HG03135 (cell line): ENCODE results near the gene TMEM139.
"Not testable (repeated sequence)": the region's sequence is repeated elsewhere in the genome, so short reads cannot be mapped to it uniquely, and the experiment has no call there.

Experiments used
- ATAC-seq: cut with Tn5 transposase; IDR thresholded peaks from one replicate; pipeline ENCODE4 v1.9.1; 2021; ENCODE audit warnings: mild to moderate bottlenecking, moderate library complexity; ENCODE audit not compliant: unreplicated experiment

TMEM139 gene

DNA sequence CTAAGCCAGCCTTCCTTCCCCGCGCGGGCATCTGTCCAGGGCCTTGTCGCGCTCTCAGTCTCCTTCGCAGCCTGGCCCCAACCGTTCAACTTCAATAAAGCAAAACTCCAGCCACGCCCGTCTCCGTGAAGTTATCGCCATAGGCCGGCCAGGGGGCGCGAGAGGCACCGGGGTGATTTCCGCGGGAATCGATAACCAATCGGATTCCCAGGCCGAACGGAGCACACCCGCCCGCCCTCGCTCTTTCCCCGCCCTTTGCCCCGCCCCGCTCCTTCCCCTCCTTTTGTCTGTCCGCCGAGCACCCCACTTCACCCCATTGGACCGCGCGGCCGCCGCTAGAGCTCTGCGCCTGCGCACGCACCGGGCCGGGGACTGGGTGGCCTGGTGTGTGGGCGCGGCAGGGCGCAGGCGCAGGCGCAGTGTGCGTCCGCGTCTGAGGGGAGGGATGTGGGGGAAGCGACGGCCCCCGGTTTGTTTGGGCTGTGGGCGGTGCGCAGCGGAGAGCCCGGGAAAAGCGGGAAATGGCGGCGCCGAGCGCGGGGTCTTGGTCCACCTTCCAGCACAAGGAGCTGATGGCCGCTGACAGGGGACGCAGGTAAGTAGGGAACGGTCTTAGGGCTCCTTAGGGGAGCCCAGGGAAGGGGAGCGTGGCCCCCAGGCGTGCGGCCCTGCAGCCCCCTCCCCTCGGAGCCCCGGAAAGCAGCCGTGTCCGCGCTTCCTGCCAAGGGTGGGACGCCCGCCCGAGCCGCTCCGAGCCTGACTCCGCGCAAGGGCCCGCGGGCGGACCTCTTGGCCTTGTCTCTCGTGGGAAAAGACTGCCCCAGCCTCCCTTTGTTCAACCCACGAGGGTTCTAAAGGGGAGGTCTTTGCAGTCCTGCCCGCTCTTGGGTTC is 3.4 kb downstream of the TMEM139 start, which contains the start of gene CASP2:
CASP2 (plus strand) TSS at position 417 of the 892 bp plus-strand sequence; CDS start at position 522, 105 bp downstream.
- ATAC-seq, result peak; percentile 88

DNA sequence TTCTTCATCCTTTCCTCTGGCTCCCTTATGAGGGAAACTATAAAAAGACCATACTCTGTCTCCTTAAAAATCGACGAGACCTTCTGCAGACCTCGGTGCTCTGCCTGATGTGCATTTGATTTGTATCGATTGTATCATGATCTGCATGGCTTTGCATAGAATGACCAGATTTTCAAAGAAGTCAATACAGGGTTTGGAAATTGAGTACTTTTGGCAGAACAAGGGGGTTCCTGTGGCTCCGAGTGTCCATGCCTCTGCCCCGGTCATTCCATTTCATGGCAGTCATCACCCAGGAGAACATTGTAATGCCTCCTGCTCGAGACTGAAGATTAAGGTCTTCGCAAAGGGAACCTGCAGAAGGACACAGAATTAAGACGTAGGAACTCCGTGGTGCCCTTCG is 4.1 kb downstream of the TMEM139 start:
- ATAC-seq, result no peak

DNA sequence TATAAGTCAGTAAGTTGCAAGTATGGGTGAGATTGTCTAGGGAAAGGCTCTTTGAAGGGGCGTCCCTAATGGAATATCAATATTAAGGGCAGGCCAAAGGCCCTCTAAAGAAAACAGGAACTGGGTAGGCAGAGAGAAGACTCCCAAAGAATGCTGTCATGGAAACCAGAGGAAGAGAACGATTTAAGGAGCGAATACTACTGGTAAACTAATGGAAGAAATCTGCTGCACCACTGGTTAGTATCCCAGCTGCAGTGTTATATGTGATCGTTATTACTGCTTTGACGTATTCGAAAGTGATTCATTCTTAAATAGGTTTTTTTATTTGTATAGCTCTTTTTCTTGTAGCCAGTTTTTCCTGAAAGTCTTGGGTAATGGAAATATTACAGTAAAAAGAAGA is 4.7 kb downstream of the TMEM139 start:
- no peak for ATAC-seq

GRCh38 chr7:143289888-143290287 is 5.1 kb downstream of the TMEM139 start:
- ATAC-seq, result not testable (repeated sequence)

- ATAC-seq, result no peak
These were observed 5.5 kb downstream of the TMEM139 start for GRCh38 chr7:143290293-143290692.

- no peak for ATAC-seq
These were observed 8.1 kb downstream of the TMEM139 start for GRCh38 chr7:143292876-143293275.

- ATAC-seq, result no peak
These were observed 11.1 kb downstream of the TMEM139 start for GRCh38 chr7:143295870-143296269.

GRCh38 chr7:143296686-143297085 is 11.9 kb downstream of the TMEM139 start:
- no peak for ATAC-seq

- ATAC-seq, result no peak
These were observed 14.6 kb downstream of the TMEM139 start for GRCh38 chr7:143299346-143299745.

- no peak for ATAC-seq
These were observed 15.1 kb downstream of the TMEM139 start for GRCh38 chr7:143299840-143300239.

- ATAC-seq, result no peak
These were observed 16.5 kb downstream of the TMEM139 start for GRCh38 chr7:143300959-143301935.

DNA sequence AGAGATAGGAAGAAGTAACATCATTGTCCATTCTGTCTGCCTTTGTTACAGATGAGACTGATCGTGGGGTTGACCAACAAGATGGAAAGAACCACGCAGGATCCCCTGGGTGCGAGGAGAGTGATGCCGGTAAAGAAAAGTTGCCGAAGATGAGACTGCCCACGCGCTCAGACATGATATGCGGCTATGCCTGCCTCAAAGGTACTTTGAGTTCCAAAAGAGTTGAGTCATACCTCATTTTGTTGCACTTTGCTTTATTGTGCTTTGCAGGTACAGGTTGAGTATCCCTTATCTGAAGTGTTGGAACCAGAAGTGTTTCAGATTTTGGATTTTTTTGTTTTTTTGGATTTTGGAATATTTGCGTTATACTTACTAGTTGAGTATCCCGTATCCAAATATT is 19.0 kb downstream of the TMEM139 start:
- no peak for ATAC-seq

DNA sequence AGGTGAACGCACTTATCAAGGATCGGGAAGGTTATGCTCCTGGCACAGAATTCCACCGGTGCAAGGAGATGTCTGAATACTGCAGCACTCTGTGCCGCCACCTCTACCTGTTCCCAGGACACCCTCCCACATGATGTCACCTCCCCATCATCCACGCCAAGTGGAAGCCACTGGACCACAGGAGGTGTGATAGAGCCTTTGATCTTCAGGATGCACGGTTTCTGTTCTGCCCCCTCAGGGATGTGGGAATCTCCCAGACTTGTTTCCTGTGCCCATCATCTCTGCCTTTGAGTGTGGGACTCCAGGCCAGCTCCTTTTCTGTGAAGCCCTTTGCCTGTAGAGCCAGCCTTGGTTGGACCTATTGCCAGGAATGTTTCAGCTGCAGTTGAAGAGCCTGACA is 20.2 kb downstream of the TMEM139 start:
- ATAC-seq, result no peak

- no peak for ATAC-seq
These were observed 20.8 kb downstream of the TMEM139 start for GRCh38 chr7:143305423-143306070.

DNA sequence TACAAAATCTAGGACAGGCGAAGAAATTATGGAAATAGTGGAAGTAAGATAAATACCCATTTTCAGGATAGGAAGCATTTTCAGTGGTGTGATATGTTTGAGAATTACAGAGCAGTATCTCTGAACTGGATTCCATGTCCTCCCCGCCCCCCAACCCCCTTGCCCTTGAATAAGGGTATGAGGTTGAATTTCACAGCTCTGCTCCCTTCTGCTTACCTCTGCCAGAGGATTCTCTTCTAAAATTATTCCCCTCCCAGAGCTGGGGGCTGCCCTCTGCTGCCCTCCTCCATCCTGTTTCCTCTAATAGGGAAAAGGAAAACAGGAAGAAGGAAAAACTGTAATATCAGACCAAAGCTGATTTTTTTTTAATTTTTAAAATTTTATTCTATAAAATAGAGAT is 23.9 kb downstream of the TMEM139 start:
- no peak for ATAC-seq

- no peak for ATAC-seq
These were observed 29.4 kb downstream of the TMEM139 start for GRCh38 chr7:143314127-143314526.

DNA sequence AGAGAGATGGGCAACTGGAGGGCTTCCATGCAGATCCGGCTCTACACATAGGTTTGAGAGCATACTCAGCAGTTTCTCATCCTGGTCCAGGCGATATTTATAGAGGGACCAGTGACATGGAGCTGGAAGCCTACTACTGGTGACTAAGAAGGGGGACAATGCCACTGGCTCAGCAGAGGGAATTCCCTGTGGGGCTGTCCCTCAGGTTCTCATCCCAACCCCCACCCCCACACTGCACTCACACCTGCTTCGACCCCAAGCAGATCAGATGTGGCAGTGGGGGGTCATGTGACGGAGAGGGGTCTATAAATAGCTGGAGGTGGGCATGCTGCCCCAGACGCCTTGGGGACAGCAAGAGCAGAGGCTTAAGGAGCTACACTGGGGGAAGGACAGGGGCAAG is 31.0 kb downstream of the TMEM139 start, which contains the start of gene CLCN1:
CLCN1 (plus strand) TSS at position 336 of the 400 bp plus-strand sequence. CDS start 102 bp downstream, outside the sequence.
- no peak for ATAC-seq

DNA sequence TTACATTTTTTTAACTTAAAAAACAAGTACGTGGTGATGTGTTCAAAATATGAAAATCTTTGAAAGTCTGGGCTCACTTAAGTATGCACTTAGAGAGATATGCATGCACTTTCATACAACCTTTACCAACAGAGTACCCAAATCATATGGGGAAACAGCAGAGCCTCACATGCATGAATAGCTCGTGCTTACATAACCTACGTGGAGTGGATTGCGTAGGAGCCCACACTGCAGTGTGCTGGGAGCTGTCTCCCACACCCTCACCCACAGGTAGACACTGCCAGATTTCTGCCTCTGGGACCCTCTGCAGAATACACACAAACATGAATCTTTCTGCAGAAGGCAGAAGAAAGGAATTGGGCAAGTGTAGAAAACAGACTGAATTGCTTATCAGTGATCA is 31.7 kb downstream of the TMEM139 start:
- no peak for ATAC-seq

GRCh38 chr7:143318661-143319060 is 33.9 kb downstream of the TMEM139 start:
- ATAC-seq, result no peak

DNA sequence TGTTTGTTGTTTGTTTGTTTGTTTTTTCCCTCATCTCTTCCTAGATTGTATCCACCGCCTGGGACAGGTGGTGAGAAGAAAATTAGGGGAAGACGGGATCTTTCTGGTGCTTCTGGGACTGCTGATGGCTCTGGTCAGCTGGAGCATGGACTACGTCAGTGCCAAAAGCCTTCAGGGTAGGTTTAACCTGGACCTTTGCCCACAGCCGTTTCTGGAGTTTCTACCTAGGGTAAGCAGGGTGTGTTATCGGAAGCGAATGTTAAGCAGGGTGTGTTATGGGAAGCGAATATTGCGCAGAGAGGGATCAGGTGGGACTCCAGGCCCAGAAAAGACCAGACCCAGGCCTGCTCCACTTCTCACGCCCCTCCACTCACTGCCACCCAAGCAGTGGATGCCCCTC is 35.9 kb downstream of the TMEM139 start:
- no peak for ATAC-seq

DNA sequence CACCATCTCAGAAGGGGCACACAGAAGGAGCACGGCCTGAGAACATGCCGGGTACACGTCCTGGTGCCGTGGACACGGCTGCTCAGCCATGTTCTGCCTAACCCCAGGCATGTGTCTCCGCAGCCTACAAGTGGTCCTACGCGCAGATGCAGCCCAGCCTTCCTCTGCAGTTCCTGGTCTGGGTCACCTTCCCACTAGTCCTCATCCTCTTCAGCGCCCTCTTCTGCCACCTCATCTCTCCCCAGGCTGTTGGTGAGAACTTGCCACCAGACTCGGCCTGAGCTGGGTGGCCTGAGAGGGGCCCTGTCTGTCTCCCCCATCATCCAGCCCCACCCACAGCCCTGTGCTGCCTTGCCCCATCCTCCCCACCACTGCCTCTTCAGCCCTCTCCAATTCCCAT is 36.5 kb downstream of the TMEM139 start:
- ATAC-seq, result no peak
